WTC11 (cell line): ENCODE data around the gene GHRL. TPM values are rescaled to one million over a fixed set of nuclear protein-coding genes. Genes with fewer than 3 reads are reported as not detected.

ENCODE experiments used
- ELF4 ChIP-seq: sonication (generic); formaldehyde crosslinking; IDR thresholded peaks from 2 replicates; pipeline ENCODE4 v1.8.1; 2022; ENCODE audit warnings: low read depth, mild to moderate bottlenecking, moderate library complexity, missing genetic modification reagents
- ETV6 ChIP-seq: sonication (generic); formaldehyde crosslinking; IDR thresholded peaks from 2 replicates; pipeline ENCODE4 v1.8.1; 2022; ENCODE audit warnings: mild to moderate bottlenecking, missing genetic modification reagents
- FOXP1 ChIP-seq: sonication (generic); formaldehyde crosslinking; IDR thresholded peaks from 2 replicates; pipeline ENCODE4 v1.8.0; 2022; ENCODE audit warnings: missing genetic modification reagents, mild to moderate bottlenecking, moderate library complexity, borderline replicate concordance
- MYBL2 ChIP-seq: sonication (generic); formaldehyde crosslinking; IDR thresholded peaks from 2 replicates; pipeline ENCODE4 v1.8.1; 2023; ENCODE audit warnings: mild to moderate bottlenecking, moderate library complexity, missing genetic modification reagents
- NFATC4 ChIP-seq: fragments of 250-450 bp; sonication (Bioruptor Pico); IDR thresholded peaks from 2 replicates; pipeline ENCODE4 v1.9.0; 2021; ENCODE audit warnings: mild to moderate bottlenecking
- NFE2L1 ChIP-seq: sonication (generic); formaldehyde crosslinking; IDR thresholded peaks from 2 replicates; pipeline ENCODE4 v1.8.1; 2023; ENCODE audit warnings: missing genetic modification reagents
- SMAD3 ChIP-seq: sonication (generic); formaldehyde crosslinking; IDR thresholded peaks from 2 replicates; pipeline ENCODE4 v1.8.0; 2022; ENCODE audit warnings: missing genetic modification reagents, mild to moderate bottlenecking, borderline replicate concordance
- SP1 ChIP-seq: sonication (generic); formaldehyde crosslinking; conservative IDR thresholded peaks from 2 replicates; pipeline ENCODE4 v1.8.1; 2022; ENCODE audit warnings: missing genetic modification reagents
- TP53 ChIP-seq: sonication (generic); formaldehyde crosslinking; IDR thresholded peaks from 2 replicates; pipeline ENCODE4 v1.8.1; 2023; ENCODE audit warnings: mild to moderate bottlenecking, missing genetic modification reagents
- ZBTB21 ChIP-seq: sonication (generic); formaldehyde crosslinking; IDR thresholded peaks from 2 replicates; pipeline ENCODE4 v1.8.1; 2023; ENCODE audit warnings: mild to moderate bottlenecking, missing genetic modification reagents, borderline replicate concordance
- ZNF317 ChIP-seq: sonication (generic); formaldehyde crosslinking; IDR thresholded peaks from 2 replicates; pipeline ENCODE4 v1.8.1; 2023; ENCODE audit warnings: low read depth, mild to moderate bottlenecking, moderate library complexity, missing genetic modification reagents, borderline replicate concordance
- ZNF671 ChIP-seq: fragments of 250-450 bp; sonication (Bioruptor Pico); IDR thresholded peaks from 2 replicates; pipeline ENCODE4 v1.8.0; 2021; ENCODE audit warnings: mild to moderate bottlenecking
- total RNA-seq: library from RNA; stranded (reverse); gene quantifications from 3 replicates; pipeline ENCODE4 v1.2.3, GENCODE V29; 2021
- TF ChIP-seq, protein P1 (sequence below): fragments of 250-450 bp; sonication (Bioruptor Pico); IDR thresholded peaks from 2 replicates; pipeline ENCODE4 v1.9.0; 2021; ENCODE audit warnings: moderate library complexity, mild to moderate bottlenecking, inconsistent platforms, borderline replicate concordance
- TF ChIP-seq, protein P2 (sequence below): sonication (generic); formaldehyde crosslinking; IDR thresholded peaks from 2 replicates; pipeline ENCODE4 v1.8.1; 2023; ENCODE audit warnings: mild to moderate bottlenecking, missing genetic modification reagents, moderate library complexity
- TF ChIP-seq, protein P3 (sequence below): sonication (generic); formaldehyde crosslinking; IDR thresholded peaks from 2 replicates; pipeline ENCODE4 v1.8.0; 2022; ENCODE audit warnings: missing genetic modification reagents
- TF ChIP-seq, protein P4 (sequence below): sonication (generic); formaldehyde crosslinking; IDR thresholded peaks from 2 replicates; pipeline ENCODE4 v1.8.1; 2022; ENCODE audit warnings: mild to moderate bottlenecking, moderate library complexity, missing genetic modification reagents
- TF ChIP-seq, protein P5 (sequence below): sonication (generic); formaldehyde crosslinking; IDR thresholded peaks from 2 replicates; pipeline ENCODE4 v1.8.1; 2022; ENCODE audit warnings: mild to moderate bottlenecking, missing genetic modification reagents, moderate library complexity, borderline replicate concordance
- TF ChIP-seq, protein P6 (sequence below): sonication (generic); formaldehyde crosslinking; IDR thresholded peaks from 2 replicates; pipeline ENCODE4 v1.8.1; 2022; ENCODE audit warnings: missing genetic modification reagents, borderline replicate concordance
- TF ChIP-seq, protein P7 (sequence below): sonication (generic); formaldehyde crosslinking; IDR thresholded peaks from 2 replicates; pipeline ENCODE4 v1.8.1; 2023; ENCODE audit warnings: mild to moderate bottlenecking, moderate library complexity, missing genetic modification reagents
- TF ChIP-seq, protein P8 (sequence below): sonication (generic); formaldehyde crosslinking; IDR thresholded peaks from 2 replicates; pipeline ENCODE4 v1.8.0; 2023; ENCODE audit warnings: missing genetic modification reagents
- TF ChIP-seq, protein P9 (sequence below): sonication (generic); formaldehyde crosslinking; IDR thresholded peaks from 2 replicates; pipeline ENCODE4 v1.8.0; 2022; ENCODE audit warnings: mild to moderate bottlenecking, missing genetic modification reagents
- TF ChIP-seq, protein P10 (sequence below): sonication (generic); formaldehyde crosslinking; IDR thresholded peaks from 2 replicates; pipeline ENCODE4 v1.8.0; 2022; ENCODE audit warnings: mild to moderate bottlenecking, missing genetic modification reagents

GHRL gene
- total RNA-seq, 1 experiment from 2014 or later: 0.35 TPM

DNA sequence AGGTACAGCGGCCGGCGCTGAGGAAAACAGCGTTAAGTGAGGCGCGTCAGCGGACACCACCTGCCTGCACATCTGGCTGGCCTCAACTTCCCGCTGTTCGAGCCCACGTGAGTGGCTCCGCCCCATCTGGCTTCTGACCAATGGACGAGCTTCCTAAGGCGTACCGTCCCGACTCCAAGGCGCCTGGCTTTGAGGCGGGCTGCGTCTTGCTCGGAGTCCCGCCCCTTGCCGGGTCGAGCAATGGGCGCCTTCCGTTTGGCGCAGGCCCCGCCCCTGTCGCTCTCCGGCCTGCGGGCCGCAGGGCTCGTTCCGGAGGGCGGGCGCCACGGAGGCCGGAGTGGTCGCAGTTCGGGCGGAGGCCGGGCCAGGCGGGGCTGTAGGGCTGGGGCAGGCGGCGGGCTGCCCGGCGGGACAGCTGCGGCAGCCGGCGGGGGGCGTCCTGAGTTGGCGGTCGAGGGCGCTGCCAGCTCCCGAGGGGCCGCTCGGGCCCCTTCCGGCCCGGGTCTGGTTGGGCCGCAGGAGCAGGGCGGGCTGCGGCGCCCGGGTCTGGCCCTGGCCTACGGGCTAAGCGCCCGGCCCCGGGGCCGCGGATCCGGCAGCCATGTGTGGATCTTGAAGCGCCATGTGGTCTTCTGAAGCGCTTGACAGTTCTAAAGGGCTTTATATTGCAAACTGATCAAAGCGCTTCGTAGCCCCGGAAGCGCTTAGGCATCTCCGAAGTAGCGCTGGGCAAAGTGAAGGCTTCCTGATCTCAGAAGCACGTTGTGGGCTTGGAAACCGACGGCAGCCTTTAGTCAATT is 44.4 kb downstream of the GHRL start, which contains the start of gene TATDN2 (continued):
- TF ChIP-seq, protein P1, sequence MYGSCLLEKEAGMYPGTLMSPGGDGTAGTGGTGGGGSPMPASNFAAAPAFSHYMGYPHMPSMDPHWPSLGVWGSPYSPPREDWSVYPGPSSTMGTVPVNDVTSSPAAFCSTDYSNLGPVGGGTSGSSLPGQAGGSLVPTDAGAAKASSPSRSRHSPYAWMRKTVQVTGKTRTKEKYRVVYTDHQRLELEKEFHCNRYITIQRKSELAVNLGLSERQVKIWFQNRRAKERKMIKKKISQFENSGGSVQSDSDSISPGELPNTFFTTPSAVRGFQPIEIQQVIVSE (CRISPR knock-in tag): no peak
- TF ChIP-seq ZNF317 (CRISPR knock-in tag) (no peak), ZBTB21 (no peak), SP1 (CRISPR knock-in tag) (peak; percentile 97), ETV6 (CRISPR knock-in tag) (peak; percentile 92), ZNF671 (CRISPR knock-in tag) (no peak), NFATC4 (no peak), SMAD3 (CRISPR knock-in tag) (peak; percentile 95), MYBL2 (CRISPR knock-in tag) (peak; percentile 73; the same call in 1 of the 2 replicates), NFE2L1 (peak; percentile 91; the same call in 1 of the 2 replicates), FOXP1 (CRISPR knock-in tag) (peak; percentile 97), ELF4 (no peak), TP53 (peak; percentile 80)
- TF ChIP-seq, protein P2, sequence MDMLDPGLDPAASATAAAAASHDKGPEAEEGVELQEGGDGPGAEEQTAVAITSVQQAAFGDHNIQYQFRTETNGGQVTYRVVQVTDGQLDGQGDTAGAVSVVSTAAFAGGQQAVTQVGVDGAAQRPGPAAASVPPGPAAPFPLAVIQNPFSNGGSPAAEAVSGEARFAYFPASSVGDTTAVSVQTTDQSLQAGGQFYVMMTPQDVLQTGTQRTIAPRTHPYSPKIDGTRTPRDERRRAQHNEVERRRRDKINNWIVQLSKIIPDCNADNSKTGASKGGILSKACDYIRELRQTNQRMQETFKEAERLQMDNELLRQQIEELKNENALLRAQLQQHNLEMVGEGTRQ: peak; percentile 85
- TF ChIP-seq, protein P3, sequence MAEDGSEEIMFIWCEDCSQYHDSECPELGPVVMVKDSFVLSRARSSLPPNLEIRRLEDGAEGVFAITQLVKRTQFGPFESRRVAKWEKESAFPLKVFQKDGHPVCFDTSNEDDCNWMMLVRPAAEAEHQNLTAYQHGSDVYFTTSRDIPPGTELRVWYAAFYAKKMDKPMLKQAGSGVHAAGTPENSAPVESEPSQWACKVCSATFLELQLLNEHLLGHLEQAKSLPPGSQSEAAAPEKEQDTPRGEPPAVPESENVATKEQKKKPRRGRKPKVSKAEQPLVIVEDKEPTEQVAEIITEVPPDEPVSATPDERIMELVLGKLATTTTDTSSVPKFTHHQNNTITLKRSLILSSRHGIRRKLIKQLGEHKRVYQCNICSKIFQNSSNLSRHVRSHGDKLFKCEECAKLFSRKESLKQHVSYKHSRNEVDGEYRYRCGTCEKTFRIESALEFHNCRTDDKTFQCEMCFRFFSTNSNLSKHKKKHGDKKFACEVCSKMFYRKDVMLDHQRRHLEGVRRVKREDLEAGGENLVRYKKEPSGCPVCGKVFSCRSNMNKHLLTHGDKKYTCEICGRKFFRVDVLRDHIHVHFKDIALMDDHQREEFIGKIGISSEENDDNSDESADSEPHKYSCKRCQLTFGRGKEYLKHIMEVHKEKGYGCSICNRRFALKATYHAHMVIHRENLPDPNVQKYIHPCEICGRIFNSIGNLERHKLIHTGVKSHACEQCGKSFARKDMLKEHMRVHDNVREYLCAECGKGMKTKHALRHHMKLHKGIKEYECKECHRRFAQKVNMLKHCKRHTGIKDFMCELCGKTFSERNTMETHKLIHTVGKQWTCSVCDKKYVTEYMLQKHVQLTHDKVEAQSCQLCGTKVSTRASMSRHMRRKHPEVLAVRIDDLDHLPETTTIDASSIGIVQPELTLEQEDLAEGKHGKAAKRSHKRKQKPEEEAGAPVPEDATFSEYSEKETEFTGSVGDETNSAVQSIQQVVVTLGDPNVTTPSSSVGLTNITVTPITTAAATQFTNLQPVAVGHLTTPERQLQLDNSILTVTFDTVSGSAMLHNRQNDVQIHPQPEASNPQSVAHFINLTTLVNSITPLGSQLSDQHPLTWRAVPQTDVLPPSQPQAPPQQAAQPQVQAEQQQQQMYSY: peak; percentile 91
- TF ChIP-seq, protein P4, sequence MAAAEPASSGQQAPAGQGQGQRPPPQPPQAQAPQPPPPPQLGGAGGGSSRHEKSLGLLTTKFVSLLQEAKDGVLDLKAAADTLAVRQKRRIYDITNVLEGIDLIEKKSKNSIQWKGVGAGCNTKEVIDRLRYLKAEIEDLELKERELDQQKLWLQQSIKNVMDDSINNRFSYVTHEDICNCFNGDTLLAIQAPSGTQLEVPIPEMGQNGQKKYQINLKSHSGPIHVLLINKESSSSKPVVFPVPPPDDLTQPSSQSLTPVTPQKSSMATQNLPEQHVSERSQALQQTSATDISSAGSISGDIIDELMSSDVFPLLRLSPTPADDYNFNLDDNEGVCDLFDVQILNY (CRISPR knock-in tag): peak; percentile 75; the same call in 1 of the 2 replicates
- TF ChIP-seq, protein P5, sequence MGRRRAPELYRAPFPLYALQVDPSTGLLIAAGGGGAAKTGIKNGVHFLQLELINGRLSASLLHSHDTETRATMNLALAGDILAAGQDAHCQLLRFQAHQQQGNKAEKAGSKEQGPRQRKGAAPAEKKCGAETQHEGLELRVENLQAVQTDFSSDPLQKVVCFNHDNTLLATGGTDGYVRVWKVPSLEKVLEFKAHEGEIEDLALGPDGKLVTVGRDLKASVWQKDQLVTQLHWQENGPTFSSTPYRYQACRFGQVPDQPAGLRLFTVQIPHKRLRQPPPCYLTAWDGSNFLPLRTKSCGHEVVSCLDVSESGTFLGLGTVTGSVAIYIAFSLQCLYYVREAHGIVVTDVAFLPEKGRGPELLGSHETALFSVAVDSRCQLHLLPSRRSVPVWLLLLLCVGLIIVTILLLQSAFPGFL (CRISPR knock-in tag): no peak
- TF ChIP-seq, protein P6, sequence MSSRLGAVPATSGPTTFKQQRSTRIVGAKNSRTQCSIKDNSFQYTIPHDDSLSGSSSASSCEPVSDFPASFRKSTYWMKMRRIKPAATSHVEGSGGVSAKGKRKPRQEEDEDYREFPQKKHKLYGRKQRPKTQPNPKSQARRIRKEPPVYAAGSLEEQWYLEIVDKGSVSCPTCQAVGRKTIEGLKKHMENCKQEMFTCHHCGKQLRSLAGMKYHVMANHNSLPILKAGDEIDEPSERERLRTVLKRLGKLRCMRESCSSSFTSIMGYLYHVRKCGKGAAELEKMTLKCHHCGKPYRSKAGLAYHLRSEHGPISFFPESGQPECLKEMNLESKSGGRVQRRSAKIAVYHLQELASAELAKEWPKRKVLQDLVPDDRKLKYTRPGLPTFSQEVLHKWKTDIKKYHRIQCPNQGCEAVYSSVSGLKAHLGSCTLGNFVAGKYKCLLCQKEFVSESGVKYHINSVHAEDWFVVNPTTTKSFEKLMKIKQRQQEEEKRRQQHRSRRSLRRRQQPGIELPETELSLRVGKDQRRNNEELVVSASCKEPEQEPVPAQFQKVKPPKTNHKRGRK (CRISPR knock-in tag): no peak
- TF ChIP-seq, protein P7, sequence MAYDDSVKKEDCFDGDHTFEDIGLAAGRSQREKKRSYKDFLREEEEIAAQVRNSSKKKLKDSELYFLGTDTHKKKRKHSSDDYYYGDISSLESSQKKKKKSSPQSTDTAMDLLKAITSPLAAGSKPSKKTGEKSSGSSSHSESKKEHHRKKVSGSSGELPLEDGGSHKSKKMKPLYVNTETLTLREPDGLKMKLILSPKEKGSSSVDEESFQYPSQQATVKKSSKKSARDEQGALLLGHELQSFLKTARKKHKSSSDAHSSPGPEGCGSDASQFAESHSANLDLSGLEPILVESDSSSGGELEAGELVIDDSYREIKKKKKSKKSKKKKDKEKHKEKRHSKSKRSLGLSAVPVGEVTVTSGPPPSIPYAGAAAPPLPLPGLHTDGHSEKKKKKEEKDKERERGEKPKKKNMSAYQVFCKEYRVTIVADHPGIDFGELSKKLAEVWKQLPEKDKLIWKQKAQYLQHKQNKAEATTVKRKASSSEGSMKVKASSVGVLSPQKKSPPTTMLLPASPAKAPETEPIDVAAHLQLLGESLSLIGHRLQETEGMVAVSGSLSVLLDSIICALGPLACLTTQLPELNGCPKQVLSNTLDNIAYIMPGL (CRISPR knock-in tag): peak; percentile 36; the same call in 1 of the 2 replicates
- TF ChIP-seq, protein P8, sequence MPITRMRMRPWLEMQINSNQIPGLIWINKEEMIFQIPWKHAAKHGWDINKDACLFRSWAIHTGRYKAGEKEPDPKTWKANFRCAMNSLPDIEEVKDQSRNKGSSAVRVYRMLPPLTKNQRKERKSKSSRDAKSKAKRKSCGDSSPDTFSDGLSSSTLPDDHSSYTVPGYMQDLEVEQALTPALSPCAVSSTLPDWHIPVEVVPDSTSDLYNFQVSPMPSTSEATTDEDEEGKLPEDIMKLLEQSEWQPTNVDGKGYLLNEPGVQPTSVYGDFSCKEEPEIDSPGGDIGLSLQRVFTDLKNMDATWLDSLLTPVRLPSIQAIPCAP (CRISPR knock-in tag): peak; percentile 70; the same call in 1 of the 2 replicates
- TF ChIP-seq, protein P9, sequence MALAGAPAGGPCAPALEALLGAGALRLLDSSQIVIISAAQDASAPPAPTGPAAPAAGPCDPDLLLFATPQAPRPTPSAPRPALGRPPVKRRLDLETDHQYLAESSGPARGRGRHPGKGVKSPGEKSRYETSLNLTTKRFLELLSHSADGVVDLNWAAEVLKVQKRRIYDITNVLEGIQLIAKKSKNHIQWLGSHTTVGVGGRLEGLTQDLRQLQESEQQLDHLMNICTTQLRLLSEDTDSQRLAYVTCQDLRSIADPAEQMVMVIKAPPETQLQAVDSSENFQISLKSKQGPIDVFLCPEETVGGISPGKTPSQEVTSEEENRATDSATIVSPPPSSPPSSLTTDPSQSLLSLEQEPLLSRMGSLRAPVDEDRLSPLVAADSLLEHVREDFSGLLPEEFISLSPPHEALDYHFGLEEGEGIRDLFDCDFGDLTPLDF (CRISPR knock-in tag): peak; percentile 67; the same call in 1 of the 2 replicates
- TF ChIP-seq, protein P10, sequence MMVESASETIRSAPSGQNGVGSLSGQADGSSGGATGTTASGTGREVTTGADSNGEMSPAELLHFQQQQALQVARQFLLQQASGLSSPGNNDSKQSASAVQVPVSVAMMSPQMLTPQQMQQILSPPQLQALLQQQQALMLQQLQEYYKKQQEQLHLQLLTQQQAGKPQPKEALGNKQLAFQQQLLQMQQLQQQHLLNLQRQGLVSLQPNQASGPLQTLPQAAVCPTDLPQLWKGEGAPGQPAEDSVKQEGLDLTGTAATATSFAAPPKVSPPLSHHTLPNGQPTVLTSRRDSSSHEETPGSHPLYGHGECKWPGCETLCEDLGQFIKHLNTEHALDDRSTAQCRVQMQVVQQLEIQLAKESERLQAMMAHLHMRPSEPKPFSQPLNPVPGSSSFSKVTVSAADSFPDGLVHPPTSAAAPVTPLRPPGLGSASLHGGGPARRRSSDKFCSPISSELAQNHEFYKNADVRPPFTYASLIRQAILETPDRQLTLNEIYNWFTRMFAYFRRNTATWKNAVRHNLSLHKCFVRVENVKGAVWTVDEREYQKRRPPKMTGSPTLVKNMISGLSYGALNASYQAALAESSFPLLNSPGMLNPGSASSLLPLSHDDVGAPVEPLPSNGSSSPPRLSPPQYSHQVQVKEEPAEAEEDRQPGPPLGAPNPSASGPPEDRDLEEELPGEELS (CRISPR knock-in tag): peak; percentile 86
